ENCODE measurements around the gene HBS1L. TPM values are rescaled to one million over a fixed set of nuclear protein-coding genes. Genes with fewer than 3 reads are reported as not detected.

HBS1L gene
- total and polyA plus RNA-seq, 2 experiments from 2014 or later, result 43.0 to 70.6 TPM

- Histone ChIP-seq H3K4me2 (no peak overlapping the region), H3K79me2 (peaks cover 73% of the 10 kb centered on the region), H3K27me3 (no peaks in the 10 kb centered on the region), H3K27ac (no peak overlapping the region), H3K4me1 (ENCODE audit: insufficient read depth) (no peaks in the 10 kb centered on the region), H4K20me1 (ENCODE audit: insufficient read depth, poor library complexity, severe bottlenecking) (peaks cover 18% of the 10 kb centered on the region), H3K4me3 (no peak overlapping the region), H2AFZ (no peak overlapping the region), H3K9me3 (ENCODE audit: low read depth) (no peaks in the 10 kb centered on the region), H3K36me3 (replicated peaks; ENCODE audit: insufficient read depth, low read depth) (no peaks in the 10 kb centered on the region), H3K9me2 (replicated peaks; ENCODE audit: insufficient read depth) (no peaks in the 10 kb centered on the region)
- WGBS (ENCODE audit: low lambda C conversion rate, missing lambda C conversion rate), result 89% methylated on average over 3 of the region's 3 CpGs
- TF ChIP-seq CTCF (IDR thresholded peaks at IDR 0.05; ENCODE audit: poor library complexity), result no peak
- no peak for TF ChIP-seq EZH2phosphoT487 (IDR thresholded peaks at IDR 0.05; ENCODE audit: low read depth, severe bottlenecking, unreplicated experiment)
- DNase-seq (ENCODE audit: low spot score), result no peak
Measured at GRCh38 chr6:135043364-135043763, 11.3 kb downstream of the HBS1L start.

GRCh38 chr6:135038335-135038734, 16.3 kb downstream of the HBS1L start:
- WGBS (ENCODE audit: low lambda C conversion rate, missing lambda C conversion rate), result 95% methylated on average over 2 of the region's 2 CpGs
- Histone ChIP-seq H3K4me1 (ENCODE audit: insufficient read depth) (no peaks in the 10 kb centered on the region), H3K4me3 (no peak overlapping the region), H3K9me2 (replicated peaks; ENCODE audit: insufficient read depth) (no peaks in the 10 kb centered on the region), H2AFZ (no peak overlapping the region), H3K36me3 (replicated peaks; ENCODE audit: insufficient read depth, low read depth) (no peaks in the 10 kb centered on the region), H4K20me1 (ENCODE audit: insufficient read depth, poor library complexity, severe bottlenecking) (peaks cover 8% of the 10 kb centered on the region), H3K4me2 (no peak overlapping the region), H3K27me3 (no peaks in the 10 kb centered on the region), H3K79me2 (peaks cover 24% of the 10 kb centered on the region), H3K9me3 (ENCODE audit: low read depth) (no peaks in the 10 kb centered on the region), H3K27ac (no peak overlapping the region)
- DNase-seq (ENCODE audit: low spot score), result no peak
- TF ChIP-seq EZH2 (IDR thresholded peaks at IDR 0.05; ENCODE audit: borderline replicate concordance), result no peak
- no peak for TF ChIP-seq CTCF (IDR thresholded peaks at IDR 0.05; ENCODE audit: poor library complexity)
- TF ChIP-seq EZH2phosphoT487 (IDR thresholded peaks at IDR 0.05; ENCODE audit: low read depth, severe bottlenecking, unreplicated experiment), result no peak

GRCh38 chr6:135037541-135037940, 17.1 kb downstream of the HBS1L start:
- Histone ChIP-seq H3K27me3 (no peaks in the 10 kb centered on the region), H3K4me3 (no peak overlapping the region), H3K4me2 (no peak overlapping the region), H3K79me2 (peaks cover 17% of the 10 kb centered on the region), H3K9me2 (replicated peaks; ENCODE audit: insufficient read depth) (no peaks in the 10 kb centered on the region), H3K36me3 (replicated peaks; ENCODE audit: insufficient read depth, low read depth) (no peaks in the 10 kb centered on the region), H4K20me1 (ENCODE audit: insufficient read depth, poor library complexity, severe bottlenecking) (peaks cover 4% of the 10 kb centered on the region), H3K4me1 (ENCODE audit: insufficient read depth) (no peaks in the 10 kb centered on the region), H3K9me3 (ENCODE audit: low read depth) (no peaks in the 10 kb centered on the region), H2AFZ (no peak overlapping the region), H3K27ac (no peak overlapping the region)
- WGBS (ENCODE audit: low lambda C conversion rate, missing lambda C conversion rate), result 91% methylated on average over 4 of the region's 4 CpGs
- TF ChIP-seq EZH2phosphoT487 (IDR thresholded peaks at IDR 0.05; ENCODE audit: low read depth, severe bottlenecking, unreplicated experiment) (no peak), CTCF (IDR thresholded peaks at IDR 0.05; ENCODE audit: poor library complexity) (no peak), EZH2 (IDR thresholded peaks at IDR 0.05; ENCODE audit: borderline replicate concordance) (no peak)
- no peak for DNase-seq (ENCODE audit: low spot score)

All from hepatocyte (in vitro differentiated cells).